GM12873 (cell line): ENCODE data around the gene LILRB3.

ENCODE experiments used
- TF ChIP-seq, protein P1 (sequence below): IDR thresholded peaks from 2 replicates; pipeline ENCODE4 v1.5.1; 2012; ENCODE audit warnings: low read depth, mild to moderate bottlenecking, moderate library complexity, low read length, control low read depth; ENCODE audit not compliant: insufficient read depth; ENCODE audit errors: missing control alignments

LILRB3 gene

DNA sequence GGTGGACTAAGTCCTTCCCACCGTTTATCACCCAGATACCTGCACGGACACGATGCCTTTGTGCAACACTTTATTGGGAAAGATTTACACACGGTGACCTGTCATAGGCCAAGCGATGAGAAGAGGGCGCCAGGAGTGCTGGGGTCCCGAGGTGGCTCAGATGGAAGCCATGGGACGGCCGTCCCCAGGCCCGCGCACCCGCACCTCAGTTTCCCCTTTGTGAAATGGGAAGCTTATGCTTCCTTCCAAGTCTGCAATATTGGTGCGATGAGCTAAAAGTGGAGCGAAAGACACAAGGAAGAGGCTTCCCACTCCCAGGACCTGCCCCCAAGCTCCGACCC, 49.5 kb downstream of the LILRB3 start:
- TF ChIP-seq, protein P1, sequence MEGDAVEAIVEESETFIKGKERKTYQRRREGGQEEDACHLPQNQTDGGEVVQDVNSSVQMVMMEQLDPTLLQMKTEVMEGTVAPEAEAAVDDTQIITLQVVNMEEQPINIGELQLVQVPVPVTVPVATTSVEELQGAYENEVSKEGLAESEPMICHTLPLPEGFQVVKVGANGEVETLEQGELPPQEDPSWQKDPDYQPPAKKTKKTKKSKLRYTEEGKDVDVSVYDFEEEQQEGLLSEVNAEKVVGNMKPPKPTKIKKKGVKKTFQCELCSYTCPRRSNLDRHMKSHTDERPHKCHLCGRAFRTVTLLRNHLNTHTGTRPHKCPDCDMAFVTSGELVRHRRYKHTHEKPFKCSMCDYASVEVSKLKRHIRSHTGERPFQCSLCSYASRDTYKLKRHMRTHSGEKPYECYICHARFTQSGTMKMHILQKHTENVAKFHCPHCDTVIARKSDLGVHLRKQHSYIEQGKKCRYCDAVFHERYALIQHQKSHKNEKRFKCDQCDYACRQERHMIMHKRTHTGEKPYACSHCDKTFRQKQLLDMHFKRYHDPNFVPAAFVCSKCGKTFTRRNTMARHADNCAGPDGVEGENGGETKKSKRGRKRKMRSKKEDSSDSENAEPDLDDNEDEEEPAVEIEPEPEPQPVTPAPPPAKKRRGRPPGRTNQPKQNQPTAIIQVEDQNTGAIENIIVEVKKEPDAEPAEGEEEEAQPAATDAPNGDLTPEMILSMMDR, result no peak

DNA sequence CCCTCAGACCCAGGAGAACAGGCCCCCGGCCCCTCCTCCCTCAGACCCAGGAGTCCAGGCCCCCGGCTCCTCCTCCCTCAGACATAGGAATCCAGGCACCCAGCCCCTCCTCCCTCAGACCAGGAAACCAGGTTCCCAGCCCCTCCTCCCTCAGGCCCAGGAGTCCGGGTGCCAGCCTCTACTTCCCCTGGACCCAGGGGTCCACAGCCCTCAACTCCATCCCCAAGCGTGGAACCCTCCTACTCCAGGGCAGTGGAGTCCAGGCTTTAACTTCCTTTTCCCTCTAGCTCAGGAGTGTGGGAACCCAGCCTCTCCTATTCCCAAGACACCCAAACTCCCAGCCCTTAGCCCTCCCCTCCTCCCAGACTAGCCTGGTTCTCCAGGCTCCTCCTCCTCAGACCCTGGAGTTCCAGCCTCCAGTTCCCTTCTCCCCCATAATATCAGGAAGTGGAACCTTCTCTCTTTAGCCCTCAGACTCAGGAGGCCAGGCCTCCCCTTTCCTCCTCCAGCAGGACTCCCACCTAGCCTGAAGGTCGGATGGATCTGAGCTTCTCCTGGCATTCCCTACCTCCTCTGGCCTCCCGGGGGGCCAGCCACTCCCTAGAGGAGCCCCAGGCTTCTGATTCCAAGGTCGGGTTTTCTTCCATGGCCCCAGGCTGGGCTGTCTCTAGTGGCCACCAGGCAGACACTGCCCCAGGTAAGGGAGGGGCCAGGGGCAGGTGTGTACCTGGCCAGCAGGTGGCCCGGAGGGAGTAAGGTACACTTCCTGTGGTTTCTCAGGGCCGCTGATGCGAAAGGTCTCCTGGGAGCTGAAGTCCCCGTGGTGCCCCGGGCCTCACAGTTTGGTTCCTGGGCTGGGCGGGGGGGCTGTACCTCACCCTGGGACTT, 50.1 kb downstream of the LILRB3 start, which contains the start of gene TMC4:
TSS of gene TMC4 (minus strand) at position 690 of the 888 bp plus-strand sequence. CDS start at position 647, 43 bp downstream.
- TF ChIP-seq, protein P1, result peak; percentile 28

DNA sequence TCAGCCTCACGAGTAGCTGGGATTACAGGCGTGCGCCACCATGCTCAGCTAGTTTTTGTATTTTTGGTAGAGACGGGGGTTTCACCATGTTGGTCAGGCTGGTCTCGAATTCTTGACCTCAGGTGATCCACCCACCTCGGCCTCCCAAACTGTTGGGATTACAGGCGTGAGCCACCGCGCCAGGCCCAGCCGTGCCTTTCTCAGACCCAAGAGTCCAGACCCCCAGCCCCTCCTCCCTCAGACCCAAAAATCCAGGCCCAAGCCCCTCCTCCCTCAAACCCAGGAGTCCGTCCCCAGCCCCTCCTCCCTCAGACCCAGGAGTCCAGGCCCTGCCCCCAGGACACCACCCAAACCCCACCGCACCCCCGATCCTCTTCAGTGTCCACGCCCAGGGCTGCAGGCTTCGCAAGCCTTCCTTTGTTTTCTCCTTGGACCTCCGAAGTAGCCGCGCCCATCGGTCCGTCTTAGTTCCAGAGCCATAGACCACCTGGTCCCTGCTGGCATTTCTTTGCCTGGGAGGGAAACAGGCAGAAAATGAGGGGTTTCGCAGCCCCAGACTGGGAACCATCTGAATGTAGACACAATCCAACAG, 53.6 kb downstream of the LILRB3 start:
- TF ChIP-seq, protein P1, result no peak

DNA sequence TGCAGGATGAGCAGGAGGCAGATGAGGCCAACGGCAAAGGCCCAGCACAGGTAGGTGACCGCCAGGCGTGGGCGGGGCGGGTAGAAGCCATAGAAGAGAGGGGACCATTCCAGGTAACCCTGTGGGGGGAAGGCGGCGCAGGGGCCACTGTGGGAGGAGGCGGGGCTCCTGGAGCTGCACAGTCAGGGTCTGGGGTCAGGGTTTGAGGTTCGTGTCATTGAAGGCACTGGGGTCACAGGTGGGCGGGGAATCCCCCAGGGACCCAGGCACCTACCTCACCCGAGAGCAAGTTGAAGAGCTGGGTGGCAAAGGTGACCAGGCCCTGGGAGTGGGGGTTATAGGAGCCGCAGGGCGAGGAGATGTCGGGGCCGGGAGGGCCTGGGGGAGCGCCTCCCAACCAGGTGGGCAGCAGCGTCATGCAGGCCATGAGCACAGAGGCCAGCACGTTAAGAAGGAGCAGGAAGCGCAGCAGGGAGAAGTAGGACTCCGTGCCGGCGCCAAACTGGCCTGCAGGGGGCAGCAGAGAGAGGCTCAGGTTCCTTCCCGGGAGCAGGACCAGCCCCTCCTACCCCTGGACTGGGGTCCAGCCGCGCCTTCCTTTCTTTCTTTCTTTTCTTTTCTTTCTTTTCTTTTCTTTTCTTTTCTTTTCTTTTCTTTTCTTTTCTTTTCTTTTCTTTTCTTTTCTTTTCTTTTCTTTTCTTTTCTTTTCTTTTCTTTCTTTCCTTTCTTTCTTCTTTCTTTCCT, 54.5 kb downstream of the LILRB3 start:
- TF ChIP-seq, protein P1, result peak; percentile 93
